IPS-15b (cell line): ENCODE measurements around the gene VEGFA.

Source experiments
- H3K27me3 ChIP-seq: one replicate; pipeline ENCODE4 v1.6.1; 2013; ENCODE audit warnings: low read length; ENCODE audit not compliant: control insufficient read depth, insufficient read depth
- H3K36me3 ChIP-seq: one replicate; pipeline ENCODE4 v1.6.1; 2013; ENCODE audit warnings: low read length; ENCODE audit not compliant: control insufficient read depth, insufficient read depth
- H3K4me1 ChIP-seq: one replicate; pipeline ENCODE4 v1.6.1; 2013; ENCODE audit warnings: mild to moderate bottlenecking, low read length; ENCODE audit not compliant: control insufficient read depth, insufficient read depth
- H3K4me3 ChIP-seq: one replicate; pipeline ENCODE4 v1.5.1; 2013; ENCODE audit warnings: low read depth, low read length
- H3K9ac ChIP-seq: one replicate; pipeline ENCODE4 v1.6.1; 2013; ENCODE audit warnings: low read depth, mild to moderate bottlenecking, low read length
- H3K9me3 ChIP-seq: one replicate; pipeline ENCODE4 v1.6.1; 2013; ENCODE audit warnings: mild to moderate bottlenecking, low read length; ENCODE audit not compliant: control insufficient read depth, insufficient read depth

The VEGFA gene

GRCh38 chr6:43740961-43741764 lies 28.8 kb upstream of the VEGFA start:
- Histone ChIP-seq H3K36me3 (no peaks in the 10 kb centered on the region), H3K4me3 (no peak overlapping the region), H3K27me3 (no peaks in the 10 kb centered on the region), H3K9me3 (no peaks in the 10 kb centered on the region), H3K4me1 (peaks cover 3% of the 10 kb centered on the region), H3K9ac (no peak overlapping the region)

GRCh38 chr6:43741829-43742228 lies 28.2 kb upstream of the VEGFA start:
- Histone ChIP-seq H3K27me3 (no peaks in the 10 kb centered on the region), H3K9me3 (no peaks in the 10 kb centered on the region), H3K4me1 (peaks cover 6% of the 10 kb centered on the region), H3K4me3 (no peak overlapping the region), H3K36me3 (no peaks in the 10 kb centered on the region), H3K9ac (no peak overlapping the region)

GRCh38 chr6:43742285-43742684 lies 27.7 kb upstream of the VEGFA start:
- no peak overlapping the region for H3K9ac ChIP-seq
- no peaks in the 10 kb centered on the region for H3K27me3 ChIP-seq
- no peaks in the 10 kb centered on the region for H3K36me3 ChIP-seq
- peaks cover 6% of the 10 kb centered on the region for H3K4me1 ChIP-seq
- no peak overlapping the region for H3K4me3 ChIP-seq
- no peaks in the 10 kb centered on the region for H3K9me3 ChIP-seq

GRCh38 chr6:43742931-43743632 lies 26.9 kb upstream of the VEGFA start:
- H3K9ac ChIP-seq: no peak overlapping the region
- H3K4me1 ChIP-seq: peaks cover 6% of the 10 kb centered on the region
- no peaks in the 10 kb centered on the region for H3K9me3 ChIP-seq
- H3K4me3 ChIP-seq: no peak overlapping the region
- no peaks in the 10 kb centered on the region for H3K36me3 ChIP-seq
- H3K27me3 ChIP-seq: no peaks in the 10 kb centered on the region

GRCh38 chr6:43743682-43744381 lies 26.2 kb upstream of the VEGFA start:
- Histone ChIP-seq H3K9ac (no peak overlapping the region), H3K4me3 (no peak overlapping the region), H3K4me1 (peaks cover 6% of the 10 kb centered on the region), H3K27me3 (no peaks in the 10 kb centered on the region), H3K36me3 (no peaks in the 10 kb centered on the region), H3K9me3 (no peaks in the 10 kb centered on the region)

GRCh38 chr6:43744491-43744890 lies 25.5 kb upstream of the VEGFA start:
- Histone ChIP-seq H3K4me3 (no peak overlapping the region), H3K36me3 (no peaks in the 10 kb centered on the region), H3K4me1 (peaks cover 6% of the 10 kb centered on the region), H3K27me3 (no peaks in the 10 kb centered on the region), H3K9me3 (no peaks in the 10 kb centered on the region), H3K9ac (no peak overlapping the region)

- no peaks in the 10 kb centered on the region for H3K9me3 ChIP-seq
- no peak overlapping the region for H3K9ac ChIP-seq
- no peaks in the 10 kb centered on the region for H3K36me3 ChIP-seq
- H3K4me3 ChIP-seq: no peak overlapping the region
- H3K4me1 ChIP-seq: peaks cover 6% of the 10 kb centered on the region
- no peaks in the 10 kb centered on the region for H3K27me3 ChIP-seq
Observed at GRCh38 chr6:43744931-43745727, 24.9 kb upstream of the VEGFA start.

GRCh38 chr6:43746071-43746470 lies 23.9 kb upstream of the VEGFA start:
- Histone ChIP-seq H3K36me3 (no peaks in the 10 kb centered on the region), H3K4me1 (peaks cover 2% of the 10 kb centered on the region), H3K9ac (no peak overlapping the region), H3K4me3 (no peak overlapping the region), H3K27me3 (no peaks in the 10 kb centered on the region), H3K9me3 (no peaks in the 10 kb centered on the region)

- Histone ChIP-seq H3K27me3 (no peaks in the 10 kb centered on the region), H3K36me3 (no peaks in the 10 kb centered on the region), H3K4me1 (peaks cover 2% of the 10 kb centered on the region), H3K9ac (no peak overlapping the region), H3K4me3 (no peak overlapping the region), H3K9me3 (no peaks in the 10 kb centered on the region)
Observed at GRCh38 chr6:43746613-43747102, 23.4 kb upstream of the VEGFA start.

GRCh38 chr6:43747784-43748183 lies 22.2 kb upstream of the VEGFA start:
- Histone ChIP-seq H3K27me3 (no peaks in the 10 kb centered on the region), H3K4me1 (peaks cover 2% of the 10 kb centered on the region), H3K36me3 (no peaks in the 10 kb centered on the region), H3K9me3 (no peaks in the 10 kb centered on the region), H3K4me3 (no peak overlapping the region), H3K9ac (no peak overlapping the region)

GRCh38 chr6:43748765-43749164 lies 21.2 kb upstream of the VEGFA start:
- H3K27me3 ChIP-seq: no peaks in the 10 kb centered on the region
- no peaks in the 10 kb centered on the region for H3K9me3 ChIP-seq
- H3K36me3 ChIP-seq: no peaks in the 10 kb centered on the region
- H3K4me3 ChIP-seq: no peak overlapping the region
- H3K4me1 ChIP-seq: peaks cover 2% of the 10 kb centered on the region
- H3K9ac ChIP-seq: no peak overlapping the region
